Endothelial cell of umbilical vein (primary cell): ENCODE measurements around the gene CNNM3. TPM values are rescaled to one million over a fixed set of nuclear protein-coding genes. Genes with fewer than 3 reads are reported as not detected.

Experiments
- BruUV-seq: library from RNA; stranded (reverse); fragments of 400-500 nt; replicated peaks from 2 replicates; lab custom pipeline; 2021; lab: Mats Ljungman, UMichigan
- CTCF ChIA-PET: fragments of 300-600, 350-600 bp; sonication (Branson Sonifier 250); formaldehyde crosslinking; loops from one replicate; lab custom pipeline; 2021; ENCODE audit warnings: antibody characterized with exemption, inconsistent platforms; lab: Charles Lee
- POLR2A ChIA-PET: fragments of 300-600, 350-600 bp; sonication (Branson Sonifier 250); formaldehyde crosslinking; loops from one replicate; lab custom pipeline; 2021; ENCODE audit warnings: antibody characterized with exemption, inconsistent platforms; lab: Charles Lee
- DNase-seq: peaks from one replicate; pipeline ENCODE4 v3.0.0-alpha.2; 2011; ENCODE audit warnings: low read depth, low spot score
- FAIRE-seq: peaks from 2 replicates; lab custom pipeline; 2011; peaks lifted over from hg19 to GRCh38; lab: Jason Lieb, UNC
- H2AFZ ChIP-seq: 2 replicates; pipeline ENCODE4 v1.6.0; 2012; ENCODE audit warnings: low read depth, low read length, control low read depth, inconsistent platforms
- H3K27ac ChIP-seq: 2 replicates; pipeline ENCODE4 v1.5.1; 2011; ENCODE audit warnings: low read depth, mild to moderate bottlenecking, control low read depth, low read length, moderate library complexity; ENCODE audit not compliant: insufficient read depth
- H3K27me3 ChIP-seq, 2 experiments: 2 replicates each; pipeline versions ENCODE4 v1.6.0 to v1.6.1; 2011; ENCODE audit warnings: low read length in 2 of 2, mixed read lengths in 1 of 2; ENCODE audit not compliant: control insufficient read depth in 2 of 2, insufficient read depth in 2 of 2
- H3K36me3 ChIP-seq, 2 experiments: 2 replicates in 1 of 2; 3 replicates in 1 of 2; pipeline ENCODE4 v1.5.1; 2011; ENCODE audit warnings: low read length in 2 of 2, mild to moderate bottlenecking in 1 of 2, moderate library complexity in 1 of 2; ENCODE audit not compliant: control insufficient read depth in 2 of 2, insufficient read depth in 2 of 2; ENCODE audit errors: extremely low read depth in 1 of 2
- H3K4me1 ChIP-seq: 3 replicates; pipeline ENCODE4 v1.5.1; 2011; ENCODE audit warnings: mild to moderate bottlenecking, low read length; ENCODE audit not compliant: control insufficient read depth, insufficient read depth; ENCODE audit errors: extremely low read depth
- H3K4me2 ChIP-seq: 2 replicates; pipeline ENCODE4 v1.6.1; 2011; ENCODE audit warnings: low read length, control low read depth, mixed read lengths; ENCODE audit not compliant: insufficient read depth
- H3K4me3 ChIP-seq, 3 experiments: fragments of 200-600 bp in 1 of 3; sonication (generic), shearing (Covaris generic) in 1 of 3; replicated peaks in 1 of 3; 2 replicates each; pipeline ENCODE4 v1.5.1; 2011 to 2016; ENCODE audit warnings: control low read depth in 3 of 3, low read length in 3 of 3, mild to moderate bottlenecking in 2 of 3, inconsistent platforms in 1 of 3, low read depth in 1 of 3, moderate library complexity in 1 of 3; ENCODE audit not compliant: insufficient read depth in 1 of 3
- H3K79me2 ChIP-seq: 2 replicates; pipeline ENCODE4 v1.6.0; 2012; ENCODE audit warnings: low read length, inconsistent platforms; ENCODE audit not compliant: control insufficient read depth, insufficient read depth
- H3K9ac ChIP-seq: replicated peaks from 2 replicates; pipeline ENCODE3; 2011; ENCODE audit warnings: low read length, control low read depth; ENCODE audit not compliant: insufficient read depth; ENCODE audit errors: extremely low read depth
- H3K9me1 ChIP-seq: replicated peaks from 3 replicates; pipeline ENCODE4 v1.6.0; 2011; ENCODE audit warnings: mild to moderate bottlenecking, low read length; ENCODE audit not compliant: control insufficient read depth, insufficient read depth; ENCODE audit errors: extremely low read depth
- H3K9me3 ChIP-seq: replicated peaks from 2 replicates; pipeline ENCODE4 v1.5.1; 2012; ENCODE audit warnings: low read length, inconsistent platforms; ENCODE audit not compliant: control insufficient read depth, insufficient read depth
- H4K20me1 ChIP-seq: replicated peaks from 2 replicates; pipeline ENCODE3; 2011; ENCODE audit warnings: mild to moderate bottlenecking, low read length; ENCODE audit not compliant: control insufficient read depth, insufficient read depth; ENCODE audit errors: extremely low read depth
- CTCF ChIP-seq, 2 donors: IDR thresholded peaks; 1 replicate in 1 of 2; 2 replicates in 1 of 2; pipeline ENCODE4 v1.5.1; 2011; ENCODE audit warnings: low read length in 2 of 2, mild to moderate bottlenecking in 2 of 2, moderate library complexity in 2 of 2, control low read depth in 1 of 2, inconsistent platforms in 1 of 2, low read depth in 1 of 2; ENCODE audit not compliant: insufficient read depth in 1 of 2; ENCODE audit errors: extremely low read depth in 1 of 2
- EZH2 ChIP-seq: IDR thresholded peaks from 2 replicates; pipeline ENCODE4 v1.6.1; 2012; ENCODE audit warnings: borderline replicate concordance, low read depth, mild to moderate bottlenecking, moderate library complexity, low read length, inconsistent platforms; ENCODE audit not compliant: severe bottlenecking
- FOS ChIP-seq: IDR thresholded peaks from 2 replicates; pipeline ENCODE4 v1.6.1; 2011; ENCODE audit warnings: mild to moderate bottlenecking, low read length, moderate library complexity, borderline replicate concordance; ENCODE audit not compliant: insufficient read depth
- GATA2 ChIP-seq: IDR thresholded peaks from 2 replicates; pipeline ENCODE4 v1.7.0; 2011; ENCODE audit warnings: low read depth, mild to moderate bottlenecking, moderate library complexity, mixed read lengths, low read length; ENCODE audit not compliant: insufficient read length, insufficient read depth
- JUN ChIP-seq: IDR thresholded peaks from 2 replicates; pipeline ENCODE4 v1.6.1; 2011; ENCODE audit warnings: borderline replicate concordance, low read depth; ENCODE audit not compliant: insufficient read length, insufficient read depth
- MAX ChIP-seq: IDR thresholded peaks from 2 replicates; pipeline ENCODE4 v1.6.1; 2011; ENCODE audit not compliant: insufficient read depth, insufficient read length
- MYC ChIP-seq: IDR thresholded peaks from one replicate; pipeline ENCODE4 v1.6.1; 2011; ENCODE audit warnings: mild to moderate bottlenecking, low read depth, low read length
- POLR2A ChIP-seq: IDR thresholded peaks from 2 replicates; pipeline ENCODE4 v1.6.1; 2012; ENCODE audit warnings: low read depth, mild to moderate bottlenecking, control low read depth, low read length
- POLR2AphosphoS5 ChIP-seq: IDR thresholded peaks from 2 replicates; pipeline ENCODE4 v1.6.1; 2012; ENCODE audit warnings: low read depth, mild to moderate bottlenecking, control low read depth, low read length, moderate library complexity; ENCODE audit not compliant: insufficient read depth
- dilution Hi-C: fragments of 300-500 bp; cut with MboI; formaldehyde crosslinking; loops from one replicate; pipeline ENCODE4 v1.15.0; 2019; ENCODE audit warnings: low sequenced_read_pairs; ENCODE audit not compliant: extremely low pct_ligation_motif_present
- intact Hi-C: fragments of 100-400 bp; cut with micrococcal nuclease; formaldehyde crosslinking; loops from one replicate; pipeline ENCODE4 v1.10.0; 2022
- polyA plus RNA-seq, 4 experiments: library from polyadenylated mRNA; depleted of rRNA in 3 of 4; stranded (reverse) in 3 of 4; unstranded in 1 of 4; fragments of >200 nt; gene quantifications; 2 replicates each; pipeline versions ENCODE4 v1.2.1 to v1.2.3, GENCODE V29; 2011 to 2012; ENCODE audit warnings: missing spikeins in 1 of 4
- total RNA-seq: library from RNA; stranded (reverse); gene quantifications from 2 replicates; pipeline ENCODE4 v1.2.3, GENCODE V29; 2021

The CNNM3 gene
- total and polyA plus RNA-seq, 2 donors (not counting 3 experiments of a cell fraction or from before 2014, with no cell fraction given): 13.0 to 14.9 TPM

- H3K9me1 ChIP-seq: no peaks in the 10 kb centered on the region
- peaks cover 0 to 2% of the 10 kb centered on the region in 2 experiments for H3K36me3 ChIP-seq
- H3K4me2 ChIP-seq: no peak within 1 kb of the TSS
- CTCF ChIA-PET: interaction anchor here (1.2 kb wide), 1 partner anchor 14 kb away, joined by 3 read pairs; the partner anchor contains the start of gene ANKRD39
- no peaks in the 10 kb centered on the region for H3K79me2 ChIP-seq
- H3K9ac ChIP-seq: no peak within 1 kb of the TSS
- no peaks in the 10 kb centered on the region for H3K4me1 ChIP-seq
- H3K9me3 ChIP-seq: no peaks in the 10 kb centered on the region
- intact Hi-C loops (no loop called here), dilution Hi-C loops (no loop called here)
- H3K27ac ChIP-seq: no peak within 1 kb of the TSS
- TF ChIP-seq CTCF (IDR thresholded peaks at IDR 0.05; ENCODE audit: extremely low read depth in 1 of 2, insufficient read depth in 1 of 2, low read depth in 1 of 2, low read length in 2 of 2): no peak
- TF ChIP-seq POLR2AphosphoS5: no peak
- TF ChIP-seq JUN: no peak
- TF ChIP-seq GATA2: no peak
- TF ChIP-seq EZH2: no peak
- TF ChIP-seq MYC: no peak
- no peak for TF ChIP-seq POLR2A
- TF ChIP-seq FOS: no peak
- TF ChIP-seq MAX: no peak
- POLR2A ChIA-PET: no interaction called here
- BruUV-seq: no TSS peak
- DNase-seq: no peak
- FAIRE-seq: no peak
- H3K27me3 ChIP-seq: no peaks in the 10 kb centered on the region
- H4K20me1 ChIP-seq: no peaks in the 10 kb centered on the region
- H2AFZ ChIP-seq: no peak within 1 kb of the TSS
- no peak within 1 kb of the TSS for H3K4me3 ChIP-seq
Observed at GRCh38 chr2:96843538-96844268, 27.6 kb downstream of the CNNM3 start, which contains the start of gene ANKRD23. Gene ANKRD23, minus strand, starts transcription at chr2:96844021. Its CDS starts 29 bp downstream, at chr2:96843992.
